Dedifferentiated amniotic fluid mesenchymal stem cell (primary cell): ENCODE data around the gene TLR6.
A peak's percentile ranks its signal among the peaks of the same experiment; 100 is the strongest.

Source experiments
- DNase-seq: peaks from one replicate; pipeline ENCODE4 v3.0.0-alpha.2; 2016; ENCODE audit errors: extremely low spot score

Gene TLR6

DNA sequence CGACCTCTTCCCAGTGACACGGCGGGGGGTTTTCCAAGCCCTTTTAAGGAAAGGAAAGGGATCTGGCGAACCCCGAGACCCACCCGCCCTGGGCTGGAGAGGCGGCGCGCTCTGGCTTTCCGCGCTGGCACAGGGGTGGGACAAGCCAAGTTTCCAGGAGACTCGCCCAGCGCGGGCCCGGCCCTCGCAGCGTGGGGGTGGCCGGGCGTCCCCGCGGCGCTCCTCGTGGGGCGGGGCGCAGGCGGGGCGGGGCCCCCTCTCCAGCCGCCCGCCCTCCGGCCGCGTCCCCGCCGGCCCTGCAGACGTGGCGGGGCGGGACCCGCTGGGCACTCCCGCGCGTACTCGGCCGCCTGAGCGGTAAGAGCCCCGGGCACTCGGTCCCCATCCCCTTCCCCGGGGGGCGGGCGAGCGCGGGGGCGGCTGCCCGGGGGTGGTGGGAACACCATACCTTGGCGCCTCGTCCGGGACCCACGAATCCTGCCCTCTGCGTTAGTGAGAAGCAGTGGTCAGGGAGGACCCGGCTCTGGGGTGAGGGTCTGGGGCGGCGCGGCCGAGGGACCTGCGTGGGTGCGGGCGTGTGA lies 11.0 kb upstream of the TLR6 start, which contains the start of gene FAM114A1:
FAM114A1 (plus strand) TSS at position 329 of the 581 bp plus-strand sequence. CDS start 10,273 bp downstream, outside the sequence.
- DNase-seq: peak; percentile 61

DNA sequence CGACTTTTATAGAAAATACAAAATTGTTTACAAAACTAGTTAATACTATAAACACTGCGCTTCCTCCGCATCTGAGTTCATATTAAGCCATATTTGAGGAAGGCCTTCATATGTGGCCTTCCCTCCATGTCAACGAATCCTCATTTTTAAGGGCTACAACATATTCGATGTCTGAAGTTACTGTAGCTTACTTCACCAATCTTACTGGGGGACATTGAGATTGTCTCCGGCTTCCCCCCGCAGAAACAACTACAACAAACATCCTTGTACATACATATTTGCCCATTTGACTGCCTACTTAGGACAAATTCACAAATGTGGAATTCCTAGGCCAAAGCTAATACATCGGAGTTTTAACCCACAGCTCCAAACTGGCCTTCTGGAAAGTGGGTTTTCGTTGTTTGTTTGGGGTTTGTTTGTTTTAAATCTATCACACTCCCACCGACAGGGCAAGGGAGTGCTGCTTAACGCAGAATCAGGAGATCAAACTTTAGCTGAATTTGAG lies 10.4 kb upstream of the TLR6 start:
- no peak for DNase-seq

DNA sequence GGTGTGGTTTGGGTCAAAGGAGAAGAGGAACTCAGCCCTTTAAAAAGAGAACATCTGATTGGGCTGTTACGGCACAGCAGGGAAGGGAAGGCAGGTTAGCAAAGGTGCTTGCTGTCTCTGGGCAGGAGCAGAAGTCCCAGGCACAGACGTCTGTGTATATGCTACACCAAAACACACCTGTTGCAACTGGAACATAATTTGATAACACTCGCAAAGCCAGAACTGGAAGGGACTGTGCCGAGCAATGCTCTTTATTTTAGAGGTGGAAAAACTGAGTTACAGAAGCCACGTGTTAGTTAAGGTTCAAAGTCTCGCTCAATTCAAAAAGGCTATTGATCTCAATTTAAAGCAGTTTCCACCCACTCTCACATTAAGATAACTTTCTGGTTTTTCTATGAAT lies 8.8 kb upstream of the TLR6 start:
- no peak for DNase-seq

DNA sequence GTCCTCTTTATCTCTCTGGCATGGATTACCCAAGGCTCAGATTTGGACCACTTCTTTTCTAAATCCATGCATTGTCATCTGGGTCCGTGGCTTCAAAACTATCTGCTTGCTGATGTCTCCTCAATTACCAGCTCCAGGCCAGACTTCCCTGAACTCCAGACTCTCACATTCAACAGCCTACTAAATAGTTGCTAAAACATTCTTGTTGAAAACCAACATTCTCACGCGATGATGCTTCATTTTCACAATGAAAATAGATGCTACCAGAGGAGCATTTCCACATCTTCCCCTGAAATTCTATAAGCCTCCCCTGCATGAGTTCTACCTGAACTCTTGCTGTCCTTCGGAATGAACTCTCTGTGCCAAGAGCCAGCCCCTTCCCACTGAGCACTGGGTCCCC lies 5.2 kb upstream of the TLR6 start:
- DNase-seq: no peak

DNA sequence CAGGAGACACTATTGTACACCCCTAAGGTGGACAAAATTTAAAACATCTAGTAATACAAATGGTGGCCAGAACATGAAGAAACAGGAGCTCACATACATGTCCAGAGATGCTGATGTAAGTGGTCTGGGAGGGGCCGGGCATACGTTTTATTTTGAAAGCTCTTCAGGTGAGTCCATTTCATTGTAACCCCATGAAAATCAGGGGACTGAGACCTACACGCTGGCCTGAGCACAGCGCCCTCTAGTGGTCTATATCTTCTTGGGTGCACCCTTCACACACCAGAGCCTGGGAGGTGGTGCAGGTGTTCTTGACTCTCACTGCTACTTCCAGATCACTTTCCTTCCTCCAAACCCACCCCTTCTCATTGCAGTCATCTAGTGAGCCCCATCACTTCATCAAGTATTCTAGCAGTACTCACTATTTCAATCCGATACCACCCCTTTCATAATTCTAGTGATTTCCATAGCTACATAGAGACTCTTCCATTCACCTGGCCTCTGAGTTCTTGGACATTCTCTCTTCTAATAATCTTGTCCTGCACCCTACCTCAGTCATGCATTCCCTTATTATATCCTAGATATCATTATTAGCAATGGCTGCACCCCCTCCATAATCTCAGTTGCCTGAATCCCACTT lies 4.3 kb upstream of the TLR6 start:
- no peak for DNase-seq

DNA sequence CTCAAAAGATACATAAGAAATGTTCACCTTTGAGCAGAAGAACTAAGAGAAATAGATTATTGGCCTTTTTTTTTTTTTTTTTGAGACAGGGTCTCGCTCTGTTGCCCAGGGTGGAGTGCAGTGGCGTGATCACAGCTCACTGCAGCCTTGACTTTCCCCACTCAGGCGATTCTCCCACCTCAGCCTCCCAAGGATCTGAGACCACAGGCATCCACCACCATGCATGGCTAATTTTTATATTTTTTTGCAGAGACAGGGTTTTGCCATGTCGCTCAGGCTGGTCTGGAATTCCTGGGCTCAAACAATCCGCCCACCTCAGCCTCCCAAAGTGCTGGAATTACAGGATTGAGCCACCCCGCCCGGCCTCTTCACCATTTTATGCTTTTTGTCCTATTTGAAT lies 2.9 kb upstream of the TLR6 start:
- DNase-seq: no peak

DNA sequence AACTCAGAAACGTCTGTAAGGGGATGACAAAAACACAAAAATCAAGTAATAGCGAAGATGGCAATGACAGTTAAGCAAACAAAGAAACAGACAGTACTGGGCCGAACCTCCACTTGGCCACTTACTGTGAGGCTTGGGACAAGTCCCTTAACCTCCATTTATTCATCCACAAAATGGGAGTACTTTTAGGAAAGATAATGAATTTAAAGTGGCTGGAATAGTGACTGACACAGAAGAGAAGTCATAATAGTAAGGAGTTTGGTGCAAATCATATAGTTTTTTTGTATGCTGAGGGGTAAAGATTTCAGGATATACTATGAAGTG lies 1.4 kb upstream of the TLR6 start:
- DNase-seq: no peak

DNA sequence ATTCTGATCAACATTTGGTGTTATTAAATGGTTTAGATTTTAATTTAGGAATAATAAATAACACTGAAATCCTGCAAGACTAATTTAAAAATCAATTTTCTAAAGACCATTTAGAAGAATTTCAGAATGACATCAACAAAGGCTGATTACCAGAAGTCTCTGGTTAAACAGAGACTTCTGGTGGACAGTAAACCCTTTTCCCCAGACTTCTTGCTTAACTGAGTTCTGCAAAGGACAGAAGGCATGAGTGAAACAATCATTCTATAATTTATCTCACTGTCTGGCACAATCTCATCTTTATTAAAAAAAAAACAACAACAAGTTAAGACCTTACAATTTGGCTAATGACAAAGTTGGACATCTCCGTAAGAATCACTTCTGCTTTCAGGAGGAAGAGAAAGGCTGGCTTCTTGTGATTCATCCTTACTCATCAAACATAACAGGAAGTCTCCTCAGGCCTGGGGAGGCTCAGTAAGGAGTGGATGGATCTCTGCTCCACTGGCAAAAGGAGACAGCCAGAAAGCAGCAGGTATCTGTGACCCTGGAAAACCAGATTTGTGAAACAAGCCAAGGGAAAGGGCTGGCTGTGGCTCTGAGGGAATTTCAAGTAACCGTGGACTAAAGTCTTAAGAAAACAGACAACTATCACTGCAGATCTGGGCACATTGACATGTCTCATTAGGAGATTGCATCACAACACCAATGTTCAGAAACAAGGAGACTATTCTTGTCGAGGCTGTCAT lies 908 bp upstream of the TLR6 start:
- DNase-seq: peak; percentile 70

DNA sequence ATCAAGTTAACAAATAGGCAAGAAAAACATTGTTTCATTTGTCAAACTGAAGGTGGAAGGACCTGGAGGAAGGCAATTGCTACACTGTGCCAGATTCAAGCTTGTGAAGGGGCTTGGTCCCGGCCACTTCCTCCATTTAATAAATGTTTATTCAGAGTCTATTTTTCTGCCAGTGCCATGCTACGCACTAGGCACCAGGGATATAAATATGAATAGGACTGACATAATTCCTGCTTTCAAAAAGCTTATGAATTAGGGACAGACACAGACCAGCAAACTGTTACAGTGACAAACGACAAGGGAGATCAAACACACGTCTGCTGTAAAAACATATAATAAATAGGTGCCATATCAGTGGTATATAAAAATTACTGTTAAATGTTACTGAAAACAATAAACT lies 571 bp downstream of the TLR6 start:
- no peak for DNase-seq

DNA sequence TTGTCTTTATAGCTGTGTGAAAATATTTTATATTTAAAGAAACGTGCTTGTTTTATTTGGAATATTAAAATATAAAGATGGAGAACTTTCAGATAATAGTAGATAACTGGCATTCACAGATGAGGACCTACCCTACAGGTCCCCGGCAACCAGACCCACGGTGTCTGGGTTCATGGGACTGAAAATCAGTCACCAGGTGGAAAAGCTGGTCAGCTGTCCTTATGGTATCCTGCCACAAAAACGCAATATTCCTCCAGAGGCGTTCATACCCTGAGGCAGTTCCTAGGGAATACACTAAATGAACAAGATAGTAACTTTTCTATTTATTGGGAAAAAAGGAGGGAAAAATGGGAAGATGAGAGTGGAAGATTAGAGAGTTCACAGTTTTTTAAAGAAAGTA lies 1.2 kb downstream of the TLR6 start:
- no peak for DNase-seq

DNA sequence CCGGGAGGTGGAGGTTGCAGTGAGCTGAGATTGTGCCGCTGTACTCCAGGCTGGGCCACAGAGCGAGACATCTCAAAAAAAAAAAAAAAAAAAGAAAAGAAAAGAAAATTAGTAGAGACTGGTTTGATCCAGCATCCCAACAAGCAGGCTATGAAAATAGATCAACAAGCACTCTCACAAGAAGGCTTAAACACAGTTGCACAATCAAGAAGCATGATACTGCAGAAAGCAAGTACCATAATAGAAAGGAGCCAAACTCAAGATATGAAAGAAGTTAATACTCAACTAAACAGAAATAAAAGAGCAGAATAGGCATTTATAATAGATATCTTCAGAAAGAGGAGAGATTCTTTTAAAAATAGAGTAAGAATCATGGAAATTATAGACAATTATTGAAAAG lies 10.6 kb downstream of the TLR6 start:
- no peak for DNase-seq

DNA sequence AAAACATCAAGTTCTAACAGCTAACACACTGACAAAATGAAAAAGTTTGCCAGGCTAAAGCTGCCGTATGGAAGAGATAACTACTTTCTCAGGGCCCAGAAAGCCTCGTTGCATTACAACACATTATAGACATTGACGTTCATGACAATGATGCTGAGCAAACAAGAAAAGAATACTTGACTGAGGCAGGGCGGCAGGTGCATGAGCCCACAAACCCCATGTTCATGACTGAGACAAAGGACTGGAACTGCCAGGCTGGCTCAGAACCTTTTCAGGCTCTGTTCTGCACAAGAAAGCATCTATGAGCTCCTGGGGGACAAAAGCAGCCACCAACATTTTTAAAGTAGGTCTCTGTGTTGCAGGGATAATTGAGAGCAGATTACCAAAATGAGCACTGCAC lies 13.6 kb downstream of the TLR6 start:
- DNase-seq: no peak

DNA sequence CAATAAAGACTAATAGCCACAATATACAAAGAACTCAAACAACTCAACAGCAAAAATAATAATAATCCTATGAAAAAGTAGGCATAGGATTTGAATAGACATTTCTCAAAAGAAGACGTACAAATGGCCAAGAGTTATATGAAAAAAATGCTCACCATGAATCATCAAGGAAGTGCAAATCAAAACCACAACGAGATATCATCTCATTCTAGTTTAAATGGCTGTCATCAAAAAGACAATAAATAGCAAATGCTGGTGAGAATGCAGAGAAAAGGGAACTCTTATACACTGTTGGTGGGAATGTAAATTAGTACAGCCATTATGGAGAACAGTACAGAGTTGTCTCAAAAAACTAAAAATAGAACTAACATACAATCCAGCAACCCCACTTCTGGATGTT lies 18.8 kb downstream of the TLR6 start:
- DNase-seq: no peak

DNA sequence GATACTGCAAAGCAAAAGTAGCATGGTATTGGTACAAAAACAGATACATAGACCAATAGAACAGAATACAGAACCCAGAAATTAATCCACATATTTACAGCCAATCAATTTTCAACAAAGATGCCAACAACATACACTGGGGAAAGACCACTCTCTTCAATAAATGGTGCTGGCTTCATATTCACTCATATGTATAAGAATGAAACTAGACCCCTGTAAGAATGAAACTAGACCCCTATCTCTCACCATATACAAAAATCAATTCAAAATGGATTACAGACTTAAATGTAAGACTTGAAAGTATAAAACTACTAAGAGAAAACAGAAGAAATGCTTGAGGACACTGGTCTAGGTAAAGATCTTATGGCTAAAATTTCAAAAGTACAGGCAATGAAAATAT lies 19.3 kb downstream of the TLR6 start:
- DNase-seq: no peak

DNA sequence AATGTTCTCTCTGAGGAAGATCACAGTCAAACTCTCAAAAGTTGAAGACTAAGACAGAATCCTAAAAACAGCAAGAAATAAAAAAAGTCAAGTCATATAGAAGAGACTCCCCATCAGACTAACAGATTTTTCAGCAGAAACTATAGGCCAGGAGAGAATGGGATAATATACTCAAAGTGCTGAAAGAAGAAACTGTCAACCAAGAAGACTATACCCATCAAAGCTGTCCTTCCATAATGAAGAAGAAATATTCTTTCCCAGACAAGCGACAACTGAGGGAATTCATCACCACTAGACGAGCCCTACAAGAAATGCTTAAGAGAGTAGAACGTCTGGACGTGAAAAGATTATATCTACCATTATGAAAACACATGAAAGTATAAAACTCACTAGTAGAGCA lies 22.0 kb downstream of the TLR6 start:
- no peak for DNase-seq

DNA sequence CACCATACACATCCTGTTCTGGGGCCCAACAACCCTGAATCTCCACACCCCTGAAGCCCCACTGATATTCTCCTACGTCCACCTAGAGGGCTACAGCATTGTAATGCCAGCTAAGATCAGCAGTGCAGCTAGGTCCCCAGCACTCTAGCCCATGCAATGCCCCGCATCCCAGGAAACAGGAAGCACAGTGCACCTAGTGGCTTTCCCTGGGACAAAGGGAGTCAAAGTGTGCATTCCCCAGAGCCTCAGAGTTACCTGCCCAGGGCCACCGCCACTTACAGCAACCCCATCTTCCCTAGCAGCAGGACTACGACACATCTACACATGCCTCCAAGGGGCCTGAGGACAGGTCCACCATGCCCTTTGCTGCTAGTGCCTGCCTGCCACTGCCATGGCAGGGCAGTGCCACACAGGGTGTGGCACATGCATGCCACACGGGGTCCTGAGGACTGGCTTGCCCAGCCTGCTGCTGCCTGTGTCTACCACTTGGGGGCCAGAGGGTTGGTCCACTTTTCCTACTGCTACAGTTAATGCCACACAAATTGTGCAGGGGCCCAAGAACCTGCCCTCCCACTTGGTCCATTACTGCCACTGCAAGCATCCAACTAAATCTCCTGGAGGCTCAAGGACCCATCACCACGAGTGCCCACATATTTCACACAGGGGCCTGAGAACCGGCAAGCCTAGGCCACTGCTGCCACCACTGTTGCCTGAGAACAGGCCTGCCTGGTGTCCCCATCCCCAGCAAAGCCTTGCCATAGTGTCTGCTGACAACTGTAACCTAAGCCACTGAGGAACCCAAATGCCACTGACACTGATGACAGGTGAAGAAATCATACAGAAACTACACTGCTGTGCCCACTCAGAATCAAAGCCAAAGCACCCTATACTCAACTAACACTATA lies 23.7 kb downstream of the TLR6 start:
- no peak for DNase-seq

DNA sequence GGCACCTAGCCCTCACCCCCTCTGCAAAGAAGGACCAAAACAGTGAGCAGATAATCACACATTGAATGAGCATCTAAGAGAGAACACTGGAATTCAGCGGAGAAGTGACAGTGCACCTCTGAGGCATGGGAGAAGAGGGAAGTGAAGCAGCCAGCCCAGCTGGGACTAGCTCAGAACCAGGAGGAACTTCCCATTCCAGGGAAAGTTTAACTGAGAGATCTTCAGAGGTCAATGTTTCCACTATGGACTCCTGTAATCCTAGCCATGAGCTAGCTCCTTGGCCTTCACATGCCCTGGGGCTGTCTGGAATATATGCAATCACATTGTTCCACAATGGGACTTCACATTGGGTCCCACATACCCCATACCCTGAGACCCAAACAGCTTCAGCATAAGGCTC lies 24.4 kb downstream of the TLR6 start:
- no peak for DNase-seq

DNA sequence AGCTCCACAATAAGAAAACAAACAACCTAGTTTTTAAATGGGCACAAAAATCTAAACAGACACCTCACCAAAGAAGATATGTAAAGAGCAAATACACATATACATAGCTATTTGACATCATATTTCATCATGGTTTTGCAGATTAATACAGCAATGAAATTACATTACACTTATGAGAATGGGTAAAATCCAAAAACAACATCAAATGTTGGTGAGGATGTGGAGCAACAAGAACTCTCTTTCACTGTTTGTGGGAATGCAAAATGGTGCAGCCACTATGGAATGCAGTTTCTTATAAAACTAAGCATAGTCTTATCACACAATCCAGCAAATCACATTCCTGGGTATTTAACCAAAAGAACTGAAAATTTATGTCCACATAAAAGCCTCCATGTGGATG lies 25.0 kb downstream of the TLR6 start:
- peak; percentile 18 for DNase-seq

DNA sequence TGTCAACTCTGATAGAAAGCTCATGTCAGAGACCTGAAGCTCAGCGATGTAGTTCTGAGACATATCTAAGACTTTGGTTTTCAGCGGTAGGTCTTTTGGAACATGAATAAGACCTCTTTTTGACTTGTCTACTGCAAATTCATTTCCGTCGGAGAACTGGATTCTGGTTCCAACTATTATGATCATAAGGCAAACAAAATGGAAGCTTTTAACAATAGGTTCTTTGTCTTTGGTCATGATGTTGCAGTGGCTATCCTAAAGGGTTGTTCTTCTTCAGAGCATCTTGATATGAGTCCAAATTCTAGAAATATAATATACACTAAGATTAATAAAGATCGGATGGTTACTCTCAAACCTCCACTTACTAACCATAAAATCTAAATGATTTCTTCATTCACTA lies 27.4 kb downstream of the TLR6 start:
- no peak for DNase-seq

DNA sequence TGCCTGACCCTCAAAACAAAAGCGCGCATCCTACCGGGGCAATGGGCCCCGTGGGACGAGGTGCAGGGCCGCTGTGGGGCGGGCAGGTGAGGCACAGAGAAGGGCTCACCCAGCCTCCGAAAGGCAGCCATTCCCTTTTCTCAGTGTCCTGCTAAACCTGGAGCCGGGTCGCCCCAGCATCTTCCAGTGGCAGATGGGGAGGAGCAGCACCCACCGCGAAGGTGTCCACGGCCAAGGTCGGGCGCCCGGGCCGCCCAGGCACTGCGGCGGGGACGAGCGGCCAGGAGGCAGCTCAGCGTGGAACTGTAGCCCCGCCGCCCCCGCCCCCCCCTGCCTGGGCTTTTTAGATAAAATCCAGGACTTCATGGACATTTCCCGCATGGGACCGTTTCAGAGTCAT lies 32.9 kb downstream of the TLR6 start:
- DNase-seq: no peak

DNA sequence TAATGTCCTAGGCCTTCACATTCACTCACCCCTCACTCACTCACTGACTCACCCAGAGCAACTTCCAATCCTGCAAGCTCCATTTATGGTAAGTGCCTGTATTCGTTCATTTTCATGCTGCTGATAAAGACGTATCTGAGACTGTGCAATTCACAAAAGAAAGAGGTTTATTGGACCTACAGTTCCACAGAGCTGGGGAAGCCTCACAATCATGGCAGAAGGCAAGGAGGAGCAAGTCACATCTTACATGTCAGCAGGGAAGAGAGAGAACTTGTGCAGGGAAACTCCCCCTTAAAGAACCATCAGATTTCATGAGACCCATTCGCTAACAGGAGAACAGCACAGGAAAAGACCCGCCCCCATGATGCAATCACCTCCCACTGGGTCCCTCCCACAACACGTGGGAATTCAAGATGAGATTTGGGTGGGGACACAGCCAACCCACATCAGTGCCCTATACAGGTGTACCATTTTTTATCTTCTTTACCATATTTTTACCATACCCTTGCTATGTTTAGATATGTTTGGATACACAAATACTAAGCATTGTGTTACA lies 33.8 kb downstream of the TLR6 start:
- DNase-seq: no peak

DNA sequence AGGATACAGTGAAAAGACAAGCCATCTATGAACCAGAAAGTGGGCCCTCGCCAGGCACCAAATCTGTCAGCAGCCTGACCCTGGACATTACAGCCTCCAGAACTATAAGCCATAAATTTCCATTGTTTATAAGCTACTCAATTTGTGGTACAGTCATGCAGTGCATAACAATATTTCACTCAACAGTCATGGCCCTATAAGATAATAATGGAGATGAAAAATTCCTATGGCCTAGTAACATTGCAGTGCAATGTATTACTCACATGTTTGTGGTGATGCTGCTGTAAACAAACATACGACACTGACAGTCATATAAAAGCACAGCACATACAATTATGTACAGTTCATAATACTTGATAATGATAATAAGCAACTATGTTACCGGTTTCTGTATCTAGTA lies 34.9 kb downstream of the TLR6 start:
- DNase-seq: no peak
